KOPT-K1 (cell line): Measurements from ENCODE around the gene ENDOG.
"Not testable (repeated sequence)": the region's sequence is repeated elsewhere in the genome, so short reads cannot be mapped to it uniquely, and the experiment has no call there.

Experiments
- H3K27ac ChIP-seq: fragments of 200-600 bp; sonication (generic); 2 replicates; pipeline ENCODE4 v1.5.1; 2016; ENCODE audit warnings: antibody characterized with exemption, mild to moderate bottlenecking, low read depth, low read length; ENCODE audit not compliant: poor library complexity, severe bottlenecking
- H3K36me3 ChIP-seq: fragments of 200-600 bp; sonication (generic); 2 replicates; pipeline ENCODE4 v1.5.1; 2017; ENCODE audit warnings: antibody characterized with exemption, mild to moderate bottlenecking, low read length, moderate library complexity; ENCODE audit not compliant: insufficient read depth
- H3K9me3 ChIP-seq: fragments of 200-600 bp; sonication (generic); 2 replicates; pipeline ENCODE4 v1.5.1; 2017; ENCODE audit warnings: antibody characterized with exemption, low read length, mild to moderate bottlenecking; ENCODE audit not compliant: insufficient read depth, poor library complexity, severe bottlenecking

The ENDOG gene

GRCh38 chr9:128788445-128788844 lies 29.9 kb upstream of the ENDOG start:
- no peaks in the 10 kb centered on the region for H3K9me3 ChIP-seq
- H3K36me3 ChIP-seq: peaks cover 32% of the 10 kb centered on the region
- H3K27ac ChIP-seq: no peak overlapping the region

- H3K36me3 ChIP-seq: peaks cover 43% of the 10 kb centered on the region
- no peak overlapping the region for H3K27ac ChIP-seq
- no peaks in the 10 kb centered on the region for H3K9me3 ChIP-seq
Observed at GRCh38 chr9:128790536-128790935, 27.8 kb upstream of the ENDOG start.

- H3K9me3 ChIP-seq: no peaks in the 10 kb centered on the region
- H3K27ac ChIP-seq: no peak overlapping the region
- peaks cover 50% of the 10 kb centered on the region for H3K36me3 ChIP-seq
Observed at GRCh38 chr9:128792134-128792533, 26.2 kb upstream of the ENDOG start.

- no peak overlapping the region for H3K27ac ChIP-seq
- H3K9me3 ChIP-seq: no peaks in the 10 kb centered on the region
- peaks cover 60% of the 10 kb centered on the region for H3K36me3 ChIP-seq
Observed at GRCh38 chr9:128792978-128793686, 25.2 kb upstream of the ENDOG start.

- not testable (repeated sequence) for H3K27ac ChIP-seq, H3K9me3 ChIP-seq
- peaks cover 76% of the 10 kb centered on the region for H3K36me3 ChIP-seq
Observed at GRCh38 chr9:128794961-128795360, 23.3 kb upstream of the ENDOG start.

GRCh38 chr9:128798896-128799295 lies 19.4 kb upstream of the ENDOG start:
- Histone ChIP-seq H3K27ac (no peak overlapping the region), H3K9me3 (no peaks in the 10 kb centered on the region), H3K36me3 (peaks cover 74% of the 10 kb centered on the region)

- H3K36me3 ChIP-seq: peaks cover 73% of the 10 kb centered on the region
Observed at GRCh38 chr9:128800061-128800460, 18.2 kb upstream of the ENDOG start.

GRCh38 chr9:128802482-128802881 lies 15.8 kb upstream of the ENDOG start:
- Histone ChIP-seq H3K27ac (no peak overlapping the region), H3K36me3 (peaks cover 83% of the 10 kb centered on the region), H3K9me3 (no peaks in the 10 kb centered on the region)

More at GRCh38 chr9:128800061-128800460, 18.2 kb upstream of the ENDOG start:
- Histone ChIP-seq H3K9me3 (no peaks in the 10 kb centered on the region), H3K27ac (no peak overlapping the region)

- Histone ChIP-seq H3K27ac (no peak overlapping the region), H3K36me3 (peaks cover 78% of the 10 kb centered on the region), H3K9me3 (no peaks in the 10 kb centered on the region)
Observed at GRCh38 chr9:128805661-128806060, 12.6 kb upstream of the ENDOG start.

- peaks cover 61% of the 10 kb centered on the region for H3K36me3 ChIP-seq
- H3K9me3 ChIP-seq: no peaks in the 10 kb centered on the region
- H3K27ac ChIP-seq: no peak overlapping the region
Observed at GRCh38 chr9:128807827-128808226, 10.5 kb upstream of the ENDOG start.

GRCh38 chr9:128808543-128808942 lies 9.8 kb upstream of the ENDOG start:
- peaks cover 54% of the 10 kb centered on the region for H3K36me3 ChIP-seq
- no peak overlapping the region for H3K27ac ChIP-seq

GRCh38 chr9:128809036-128809599 lies 9.2 kb upstream of the ENDOG start:
- Histone ChIP-seq H3K9me3 (no peaks in the 10 kb centered on the region), H3K27ac (no peak overlapping the region)

More at GRCh38 chr9:128808543-128808942, 9.8 kb upstream of the ENDOG start:
- no peaks in the 10 kb centered on the region for H3K9me3 ChIP-seq

GRCh38 chr9:128809831-128810230 lies 8.5 kb upstream of the ENDOG start:
- Histone ChIP-seq H3K27ac (no peak overlapping the region), H3K36me3 (peaks cover 46% of the 10 kb centered on the region)

More at GRCh38 chr9:128809036-128809599, 9.2 kb upstream of the ENDOG start:
- peaks cover 48% of the 10 kb centered on the region for H3K36me3 ChIP-seq

GRCh38 chr9:128810873-128811272 lies 7.4 kb upstream of the ENDOG start:
- no peak overlapping the region for H3K27ac ChIP-seq
- no peaks in the 10 kb centered on the region for H3K9me3 ChIP-seq
- peaks cover 37% of the 10 kb centered on the region for H3K36me3 ChIP-seq

More at GRCh38 chr9:128809831-128810230, 8.5 kb upstream of the ENDOG start:
- no peaks in the 10 kb centered on the region for H3K9me3 ChIP-seq

GRCh38 chr9:128818839-128819715 lies 777 bp downstream of the ENDOG start:
- H3K36me3 ChIP-seq: peaks cover 36% of the 10 kb centered on the region; the same call in 1 of the 2 replicates
- H3K9me3 ChIP-seq: no peaks in the 10 kb centered on the region
- peak overlapping the region; percentile 50 for H3K27ac ChIP-seq
